CD4-positive, alpha-beta T cell (primary cell): ENCODE results near the gene LEPROT. TPM values are rescaled to one million over a fixed set of nuclear protein-coding genes. Genes with fewer than 3 reads are reported as not detected.
A peak's percentile ranks its signal among the peaks of the same experiment; 100 is the strongest.

Source experiments
- ATAC-seq: fragments of 200-7000 bp; cut with Tn5 transposase; one replicate; pipeline ENCODE4 v1.10.0; 2022; ENCODE audit warnings: mild to moderate bottlenecking; ENCODE audit not compliant: poor library complexity
- CTCF ChIA-PET: fragments of 350-600 bp; sonication (Branson Sonifier 250); formaldehyde crosslinking; loops from one replicate; lab custom pipeline; 2021; ENCODE audit warnings: antibody characterized with exemption, inconsistent platforms; lab: Charles Lee
- POLR2A ChIA-PET: fragments of 350-600 bp; sonication (Branson Sonifier 250); formaldehyde crosslinking; loops from one replicate; lab custom pipeline; 2021; ENCODE audit warnings: antibody characterized with exemption, inconsistent platforms; lab: Charles Lee
- DNase-seq, 14 experiments: peaks; one replicate each; pipeline ENCODE4 v3.0.0-alpha.2; 2013 to 2020; ENCODE audit warnings: mixed read lengths in 2 of 14
- H3K27ac ChIP-seq, 2 donors: one replicate each; pipeline versions ENCODE4 v1.5.1 to v1.7.0; 2013; ENCODE audit warnings: low read length in 2 of 2, low read depth in 1 of 2, mild to moderate bottlenecking in 1 of 2
- H3K27me3 ChIP-seq, 2 experiments: 1 replicate in 1 of 2; 2 replicates in 1 of 2; pipeline versions ENCODE4 v1.6.1 to v1.7.0; 2013; ENCODE audit warnings: low read length in 2 of 2, control low read depth in 1 of 2, mild to moderate bottlenecking in 1 of 2, moderate library complexity in 1 of 2; ENCODE audit not compliant: insufficient read depth in 2 of 2, control insufficient read depth in 1 of 2
- H3K36me3 ChIP-seq: one replicate; pipeline ENCODE4 v1.6.1; 2013; ENCODE audit warnings: low read length, control low read depth; ENCODE audit not compliant: insufficient read depth
- H3K4me1 ChIP-seq: one replicate; pipeline ENCODE4 v1.6.1; 2013; ENCODE audit warnings: low read length, control low read depth; ENCODE audit not compliant: insufficient read depth
- H3K4me3 ChIP-seq: one replicate; pipeline ENCODE4 v1.5.1; 2013; ENCODE audit warnings: mild to moderate bottlenecking, low read length, moderate library complexity
- H3K9me3 ChIP-seq, 2 experiments: 1 replicate in 1 of 2; 2 replicates in 1 of 2; pipeline versions ENCODE4 v1.6.1 to v1.7.0; 2013; ENCODE audit warnings: low read length in 2 of 2, mild to moderate bottlenecking in 2 of 2, control low read depth in 1 of 2, moderate library complexity in 1 of 2; ENCODE audit not compliant: control insufficient read depth in 1 of 2, insufficient read depth in 1 of 2
- H3K27ac Mint-ChIP-seq: one replicate; pipeline ENCODE4 v1.8.0; 2020; ENCODE audit warnings: mixed read lengths
- H3K27me3 Mint-ChIP-seq: one replicate; pipeline ENCODE4 v1.8.0; 2021; ENCODE audit warnings: mixed read lengths
- H3K36me3 Mint-ChIP-seq: one replicate; pipeline ENCODE4 v1.8.0; 2021; ENCODE audit warnings: low read depth, mixed read lengths
- H3K4me1 Mint-ChIP-seq: one replicate; pipeline ENCODE4 v1.8.0; 2021; ENCODE audit warnings: low read depth, mixed read lengths
- H3K4me3 Mint-ChIP-seq: one replicate; pipeline ENCODE4 v1.8.0; 2020; ENCODE audit warnings: mild to moderate bottlenecking, mixed read lengths
- H3K9me3 Mint-ChIP-seq: one replicate; pipeline ENCODE4 v1.8.0; 2020; ENCODE audit warnings: mixed read lengths
- CTCF ChIP-seq: fragments of 200-600 bp; IDR thresholded peaks from one replicate; pipeline ENCODE4 v1.8.0; 2022; ENCODE audit warnings: antibody characterized with exemption, mild to moderate bottlenecking
- intact Hi-C, 2 experiments: fragments of 100-400 bp; cut with DNase I in 1 of 2; cut with micrococcal nuclease in 1 of 2; formaldehyde crosslinking; loops; one replicate each; pipeline versions ENCODE4 v1.15.1 to v1.9.0; 2023 to 2025; cut with DNase I, micrococcal nuclease
- total RNA-seq, 174 experiments: library from RNA in 2 of 174; stranded (reverse) in 2 of 174; gene quantifications; one replicate each; pipeline ENCODE4 v1.2.3 and lab custom pipeline; 2021 to 2026

Gene LEPROT
- total RNA-seq, 2 experiments from 2014 or later: 20.2 to 23.9 TPM

DNA sequence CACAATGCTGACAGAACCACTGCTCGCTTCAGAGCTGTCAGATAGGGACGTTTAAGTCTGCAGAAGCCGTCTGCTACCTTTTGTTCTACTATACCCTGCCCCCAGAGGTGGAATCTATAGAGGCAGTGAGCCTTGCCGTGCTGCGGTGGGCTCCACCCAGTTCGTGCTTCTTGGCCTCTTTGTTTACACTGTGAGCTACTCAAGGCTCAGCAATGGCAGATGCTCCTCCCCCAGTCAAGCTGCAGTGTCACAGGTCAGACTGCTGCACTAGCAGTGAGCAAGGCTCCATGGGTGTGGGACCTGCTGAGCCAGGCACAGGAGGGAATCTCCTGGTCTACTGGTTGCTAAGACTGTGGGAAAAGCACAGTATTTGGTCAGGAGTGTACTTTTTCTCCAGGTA lies 47.1 kb downstream of the LEPROT start:
- H3K4me3 Mint-ChIP-seq: no peak overlapping the region
- peaks cover 9% of the 10 kb centered on the region for H3K36me3 Mint-ChIP-seq
- Histone ChIP-seq H3K4me1 (no peaks in the 10 kb centered on the region), H3K9me3 (peaks cover 0 to 6% of the 10 kb centered on the region in 2 experiments), H3K27me3 (no peaks in the 10 kb centered on the region), H3K27ac (no peak overlapping the region), H3K4me3 (no peak overlapping the region), H3K36me3 (no peaks in the 10 kb centered on the region)
- peak in 1 of 14 experiments; percentile 3 for DNase-seq
- intact Hi-C loops: no loop called here
- H3K4me1 Mint-ChIP-seq: no peaks in the 10 kb centered on the region
- CTCF ChIA-PET: no interaction called here
- no peaks in the 10 kb centered on the region for H3K27me3 Mint-ChIP-seq
- H3K9me3 Mint-ChIP-seq: peaks cover 13% of the 10 kb centered on the region
- no peak overlapping the region for H3K27ac Mint-ChIP-seq
- no peak for ATAC-seq
- POLR2A ChIA-PET: no interaction called here
- no peak for TF ChIP-seq CTCF

GRCh38 chr1:65469126-65469888 lies 48.8 kb downstream of the LEPROT start:
- ChIA-PET POLR2A (no interaction called here), CTCF (no interaction called here)
- Histone ChIP-seq H3K4me3 (no peak overlapping the region), H3K27me3 (no peaks in the 10 kb centered on the region), H3K9me3 (peaks cover 0 to 6% of the 10 kb centered on the region in 2 experiments), H3K4me1 (no peaks in the 10 kb centered on the region), H3K36me3 (no peaks in the 10 kb centered on the region), H3K27ac (no peak overlapping the region)
- ATAC-seq (no peak), DNase-seq (no peak)
- Mint-ChIP-seq H3K4me3 (no peak overlapping the region), H3K36me3 (peaks cover 9% of the 10 kb centered on the region), H3K4me1 (no peaks in the 10 kb centered on the region), H3K27me3 (no peaks in the 10 kb centered on the region), H3K9me3 (peaks cover 13% of the 10 kb centered on the region), H3K27ac (no peak overlapping the region)
- intact Hi-C loops: no loop called here
- no peak for TF ChIP-seq CTCF

GRCh38 chr1:65469889-65470340 lies 49.4 kb downstream of the LEPROT start:
- H3K4me3 ChIP-seq: no peak overlapping the region
- Mint-ChIP-seq H3K27ac (no peak overlapping the region), H3K36me3 (peaks cover 5% of the 10 kb centered on the region), H3K27me3 (no peaks in the 10 kb centered on the region), H3K4me3 (no peak overlapping the region), H3K9me3 (peaks cover 13% of the 10 kb centered on the region), H3K4me1 (no peaks in the 10 kb centered on the region)
- no peak for TF ChIP-seq CTCF
- intact Hi-C loops: no loop called here
- no peaks in the 10 kb centered on the region for H3K27me3 ChIP-seq
- H3K4me1 ChIP-seq: no peaks in the 10 kb centered on the region
- no peak for DNase-seq
- H3K9me3 ChIP-seq: peaks cover 0 to 6% of the 10 kb centered on the region in 2 experiments
- CTCF ChIA-PET: no interaction called here
- H3K36me3 ChIP-seq: no peaks in the 10 kb centered on the region
- H3K27ac ChIP-seq: no peak overlapping the region
- no peak for ATAC-seq
- POLR2A ChIA-PET: no interaction called here
